Measurements from ENCODE around the gene CDH4.

- no peak for TF ChIP-seq POLR2A (IDR thresholded peaks at IDR 0.05)
- TF ChIP-seq CTCF (IDR thresholded peaks at IDR 0.05): no peak
Measured at GRCh38 chr20:61898405-61898804, 646.3 kb downstream of the CDH4 start.

Data from upper lobe of left lung (tissue), 4 donors.